ENCODE measurements around the gene CARMIL1.

- no peak for TF ChIP-seq POLR2AphosphoS5 (IDR thresholded peaks at IDR 0.05)
- TF ChIP-seq, protein P1, sequence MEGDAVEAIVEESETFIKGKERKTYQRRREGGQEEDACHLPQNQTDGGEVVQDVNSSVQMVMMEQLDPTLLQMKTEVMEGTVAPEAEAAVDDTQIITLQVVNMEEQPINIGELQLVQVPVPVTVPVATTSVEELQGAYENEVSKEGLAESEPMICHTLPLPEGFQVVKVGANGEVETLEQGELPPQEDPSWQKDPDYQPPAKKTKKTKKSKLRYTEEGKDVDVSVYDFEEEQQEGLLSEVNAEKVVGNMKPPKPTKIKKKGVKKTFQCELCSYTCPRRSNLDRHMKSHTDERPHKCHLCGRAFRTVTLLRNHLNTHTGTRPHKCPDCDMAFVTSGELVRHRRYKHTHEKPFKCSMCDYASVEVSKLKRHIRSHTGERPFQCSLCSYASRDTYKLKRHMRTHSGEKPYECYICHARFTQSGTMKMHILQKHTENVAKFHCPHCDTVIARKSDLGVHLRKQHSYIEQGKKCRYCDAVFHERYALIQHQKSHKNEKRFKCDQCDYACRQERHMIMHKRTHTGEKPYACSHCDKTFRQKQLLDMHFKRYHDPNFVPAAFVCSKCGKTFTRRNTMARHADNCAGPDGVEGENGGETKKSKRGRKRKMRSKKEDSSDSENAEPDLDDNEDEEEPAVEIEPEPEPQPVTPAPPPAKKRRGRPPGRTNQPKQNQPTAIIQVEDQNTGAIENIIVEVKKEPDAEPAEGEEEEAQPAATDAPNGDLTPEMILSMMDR (IDR thresholded peaks at IDR 0.05): no peak
Measured at GRCh38 chr6:25257686-25258348, 21.4 kb upstream of the CARMIL1 start.
